IPS DF 4.7 (cell line): ENCODE data around the gene FBLN5.

ENCODE experiments used
- DNase-seq: peaks from one replicate; pipeline ENCODE4 v3.0.0-alpha.2; 2013; ENCODE audit warnings: low spot score; ENCODE audit errors: extremely low read depth

The FBLN5 gene, protein sequence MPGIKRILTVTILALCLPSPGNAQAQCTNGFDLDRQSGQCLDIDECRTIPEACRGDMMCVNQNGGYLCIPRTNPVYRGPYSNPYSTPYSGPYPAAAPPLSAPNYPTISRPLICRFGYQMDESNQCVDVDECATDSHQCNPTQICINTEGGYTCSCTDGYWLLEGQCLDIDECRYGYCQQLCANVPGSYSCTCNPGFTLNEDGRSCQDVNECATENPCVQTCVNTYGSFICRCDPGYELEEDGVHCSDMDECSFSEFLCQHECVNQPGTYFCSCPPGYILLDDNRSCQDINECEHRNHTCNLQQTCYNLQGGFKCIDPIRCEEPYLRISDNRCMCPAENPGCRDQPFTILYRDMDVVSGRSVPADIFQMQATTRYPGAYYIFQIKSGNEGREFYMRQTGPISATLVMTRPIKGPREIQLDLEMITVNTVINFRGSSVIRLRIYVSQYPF

DNA sequence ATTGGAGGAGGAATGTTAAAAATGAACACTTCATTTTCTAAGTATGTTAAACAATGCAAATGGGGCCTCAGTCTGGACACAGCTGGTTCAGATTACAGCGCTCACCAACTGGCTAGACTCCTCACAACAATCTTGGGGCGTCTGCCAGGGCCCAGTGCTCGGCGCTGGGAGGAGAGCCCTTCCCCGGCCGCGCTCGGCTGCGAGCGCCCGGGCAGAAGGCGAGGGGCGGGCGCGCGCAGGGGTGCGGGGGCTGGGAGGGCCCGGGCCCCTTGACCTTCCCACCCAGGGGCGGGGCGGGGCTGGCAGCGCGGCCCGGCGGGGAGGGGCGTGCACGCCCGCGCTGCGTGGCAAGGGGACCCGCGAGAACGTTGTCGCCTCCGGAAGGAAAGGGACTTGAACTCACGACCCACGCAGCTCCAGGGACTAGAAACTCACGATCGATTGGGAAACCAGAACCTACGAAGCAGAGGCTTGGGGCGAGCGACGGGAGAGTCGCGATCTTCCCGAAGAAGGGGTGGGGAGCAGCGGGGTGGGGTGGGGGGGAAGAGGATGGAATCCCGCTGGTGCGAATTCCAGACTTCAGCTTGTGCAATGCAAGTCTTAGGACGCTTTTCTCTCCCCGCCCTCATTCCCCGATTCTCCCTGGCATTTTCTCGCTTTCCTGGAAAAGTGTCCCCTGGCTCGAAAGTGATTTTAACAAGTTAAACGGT lies at the start of gene FBLN5:
FBLN5 (minus strand) TSS at position 220 of the 710 bp plus-strand sequence. CDS start 465 bp downstream, outside the sequence.
- DNase-seq, result no peak

DNA sequence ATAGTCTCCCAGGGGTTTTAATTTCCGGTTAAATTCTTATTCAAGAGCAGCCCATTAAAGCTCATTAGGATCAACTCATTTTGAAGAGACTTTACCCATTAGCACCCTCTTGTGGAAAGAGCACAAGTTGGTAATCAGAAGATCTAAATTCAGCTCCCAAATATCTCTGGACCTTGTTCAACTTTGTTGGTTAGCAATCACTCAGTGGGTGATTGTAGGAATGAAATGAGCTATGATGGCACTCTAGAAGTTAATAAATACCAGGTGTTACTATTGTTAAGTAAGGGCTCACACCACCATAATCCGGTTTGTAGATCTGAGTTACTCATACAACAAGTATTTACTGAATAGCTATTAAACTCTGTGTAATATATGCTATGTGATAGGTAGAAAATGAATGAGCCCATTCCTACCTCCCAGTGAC lies 49.5 kb upstream of the FBLN5 start:
- DNase-seq, result peak; percentile 30

DNA sequence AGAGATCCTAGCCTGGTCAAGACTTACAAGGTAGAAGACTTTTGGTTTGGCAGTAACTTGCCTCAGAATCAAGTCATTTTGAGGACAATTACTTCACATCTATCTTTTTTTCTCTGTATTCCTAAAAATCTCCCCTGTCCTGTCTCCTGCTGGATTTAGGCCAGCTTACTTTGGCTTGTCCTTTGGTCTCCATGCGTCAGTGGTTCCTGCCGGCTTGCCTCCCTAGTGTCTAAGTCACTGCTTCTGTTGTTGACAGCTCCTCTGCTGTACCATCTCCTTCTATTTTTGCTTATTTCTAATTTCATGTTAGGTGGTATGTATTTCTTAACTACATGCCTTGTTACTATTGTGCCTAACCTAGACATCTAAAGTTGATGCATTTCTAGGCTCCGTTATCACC lies 39.7 kb upstream of the FBLN5 start:
- no peak for DNase-seq

DNA sequence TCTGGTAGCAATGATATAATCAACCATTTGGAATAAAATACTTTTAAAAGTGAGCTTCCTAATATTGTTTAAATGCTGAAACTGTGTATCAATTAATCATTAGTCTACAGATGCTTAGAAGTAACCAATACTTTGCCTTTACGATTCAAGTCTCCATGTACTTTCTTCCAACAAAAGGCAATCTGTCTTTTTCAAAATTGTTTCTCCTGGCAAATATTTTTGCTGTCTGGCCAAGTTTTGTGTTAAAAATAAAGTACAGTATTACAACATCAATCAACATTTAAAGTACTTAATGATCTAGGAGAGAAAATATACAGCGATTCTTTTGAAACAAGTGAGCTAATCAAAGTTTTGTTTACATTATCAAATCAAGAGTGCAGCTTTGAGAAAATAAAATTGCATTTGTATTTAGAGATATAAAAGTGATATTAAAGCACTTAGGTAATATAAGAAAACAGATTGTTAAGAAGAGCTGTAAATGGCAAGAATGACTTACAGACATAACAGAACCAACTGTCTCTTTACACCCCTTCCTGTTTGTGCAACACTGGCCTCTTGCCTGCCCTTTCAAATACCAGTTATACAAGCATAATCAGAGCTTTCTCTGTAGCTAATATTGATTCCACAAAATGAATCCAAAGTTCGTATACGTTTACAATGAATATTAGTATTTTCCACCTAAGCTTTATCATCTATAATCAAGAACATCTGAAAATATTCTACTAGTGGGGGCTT lies 38.2 kb upstream of the FBLN5 start:
- no peak for DNase-seq

DNA sequence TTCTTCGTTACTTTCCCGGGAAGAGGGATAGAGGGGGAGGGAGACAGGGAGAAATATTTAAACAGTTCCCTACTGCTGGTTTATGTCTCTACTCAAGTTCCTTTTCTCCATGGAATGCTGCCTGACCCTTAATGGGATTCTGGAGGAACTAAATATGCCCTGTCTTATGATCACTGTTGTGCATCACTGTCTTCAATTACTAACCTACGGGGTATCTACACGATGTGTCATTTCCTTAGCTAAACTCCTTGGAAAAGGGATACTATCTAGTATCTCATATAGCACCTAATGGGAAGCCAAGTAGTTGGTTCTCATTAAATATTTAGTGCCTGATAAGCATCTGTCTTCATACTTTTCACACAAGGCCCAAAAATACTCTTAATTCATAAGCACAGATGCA lies 37.5 kb upstream of the FBLN5 start:
- DNase-seq, result no peak

DNA sequence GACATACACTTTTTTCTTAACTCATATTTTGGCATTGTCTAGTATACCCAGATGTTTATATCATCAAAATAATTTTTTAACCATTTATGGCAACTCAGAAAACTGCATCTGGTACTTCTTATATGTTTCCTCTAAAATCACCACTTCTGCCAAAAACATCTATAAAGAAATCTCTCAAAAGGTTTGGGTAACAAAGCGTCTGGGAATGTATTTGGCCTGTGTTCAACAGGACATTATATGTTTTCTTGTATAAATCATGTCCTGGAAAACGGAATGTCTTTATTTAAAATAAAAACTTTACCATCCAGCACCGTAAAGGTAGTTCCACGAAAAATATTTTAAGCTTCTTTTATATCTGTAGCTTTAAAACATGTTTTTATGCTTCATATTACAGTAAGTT lies 36.1 kb upstream of the FBLN5 start:
- no peak for DNase-seq

DNA sequence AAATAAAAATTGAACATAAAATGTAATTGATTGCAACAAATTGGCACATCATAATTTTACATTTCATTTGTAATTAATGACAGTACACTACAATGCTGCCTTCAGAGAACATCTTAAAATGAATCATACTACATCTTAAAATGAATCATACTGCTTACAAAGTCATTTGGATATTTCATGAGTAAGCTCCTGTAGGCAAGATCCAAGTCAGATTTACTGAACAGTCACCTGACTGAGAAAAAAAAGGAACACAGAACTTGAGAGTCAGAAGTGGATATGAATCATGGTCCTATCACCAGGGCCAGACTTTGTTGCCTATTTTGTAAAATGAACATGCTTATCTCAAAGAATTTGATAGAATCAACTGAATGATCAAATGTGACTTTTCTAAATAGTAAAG lies 32.7 kb upstream of the FBLN5 start:
- DNase-seq, result no peak

DNA sequence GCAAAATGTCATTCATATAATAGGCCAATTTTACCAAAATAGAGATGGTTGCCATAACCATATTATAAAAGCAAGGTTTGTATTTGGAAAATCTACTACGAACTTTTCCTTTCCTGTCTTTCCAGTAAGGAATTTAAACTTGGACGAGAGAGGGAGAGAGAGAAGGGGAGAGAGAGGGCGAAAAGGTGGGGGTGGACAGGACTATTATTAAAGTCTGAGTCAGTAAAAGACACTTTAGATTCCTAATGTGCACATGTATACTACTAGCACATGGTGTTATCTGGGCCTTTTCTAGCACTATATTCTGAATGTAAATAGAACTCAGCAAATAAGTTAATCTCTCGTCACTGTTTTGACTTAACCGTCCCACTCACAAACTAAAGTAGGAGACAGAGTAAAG lies 30.4 kb upstream of the FBLN5 start:
- no peak for DNase-seq

DNA sequence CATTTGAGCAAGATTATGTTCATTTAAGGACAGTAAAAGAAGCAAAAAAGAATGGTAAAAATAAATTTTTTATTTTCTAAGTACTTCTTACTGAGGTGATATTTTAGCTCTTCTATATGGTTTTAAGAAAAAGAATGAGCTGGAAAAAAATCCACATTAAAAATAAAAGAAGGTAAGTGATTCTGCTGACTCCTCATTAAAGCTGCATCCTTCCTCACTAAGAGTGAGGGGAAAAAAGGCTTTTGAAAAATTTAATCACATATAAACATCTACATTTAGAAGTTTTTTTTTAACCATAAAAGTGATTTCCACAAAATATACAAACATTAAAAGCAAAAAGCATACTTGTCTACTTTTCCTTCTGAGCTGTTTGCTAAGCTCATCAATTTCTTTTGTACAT lies 28.3 kb upstream of the FBLN5 start:
- DNase-seq, result no peak

DNA sequence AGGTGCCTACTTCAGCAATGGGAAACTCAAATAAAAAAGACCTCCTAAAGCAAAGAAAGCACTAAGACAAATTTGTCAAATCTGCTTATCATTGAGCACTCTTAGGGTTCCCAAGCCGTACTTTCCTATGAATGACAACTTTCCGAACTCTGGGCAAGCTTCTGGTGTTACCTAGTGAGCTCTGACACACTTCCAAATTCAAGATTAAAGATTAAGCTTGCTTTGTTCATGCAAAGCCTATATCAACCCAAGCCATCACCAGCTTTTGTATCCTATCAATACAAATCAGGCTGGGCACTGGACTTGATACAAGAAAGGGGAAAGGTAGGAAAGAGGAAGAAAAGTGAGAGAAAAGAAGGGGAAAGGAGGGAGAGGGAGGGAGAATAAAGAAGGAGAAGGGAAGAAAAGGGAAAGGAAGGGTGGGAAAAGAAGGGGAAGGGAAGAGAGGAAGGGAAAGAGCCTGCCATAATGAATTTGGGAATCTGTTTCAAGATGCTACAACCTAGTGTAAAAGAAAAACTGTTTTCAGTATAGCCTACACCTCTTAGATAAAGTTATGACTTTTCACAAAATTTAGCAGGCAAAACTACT lies 23.8 kb upstream of the FBLN5 start:
- no peak for DNase-seq

DNA sequence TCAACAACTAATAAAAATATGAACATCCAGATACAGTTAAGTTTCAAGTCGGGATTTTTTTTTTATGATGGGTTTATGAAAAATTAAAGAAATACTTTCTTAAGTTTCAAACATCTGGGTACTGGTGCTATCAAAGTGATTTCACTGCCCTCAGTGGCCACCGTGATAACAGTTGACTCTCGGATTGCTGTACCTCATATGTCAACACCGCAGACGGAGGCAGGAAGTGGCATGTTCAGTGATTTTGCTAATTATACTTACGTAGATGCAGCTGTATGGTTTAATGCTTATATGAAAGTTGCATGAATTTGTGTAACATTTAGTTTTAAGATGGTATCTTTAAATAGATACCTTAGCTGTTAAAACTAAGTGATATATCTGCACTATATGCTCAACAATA lies 20.8 kb upstream of the FBLN5 start:
- no peak for DNase-seq

DNA sequence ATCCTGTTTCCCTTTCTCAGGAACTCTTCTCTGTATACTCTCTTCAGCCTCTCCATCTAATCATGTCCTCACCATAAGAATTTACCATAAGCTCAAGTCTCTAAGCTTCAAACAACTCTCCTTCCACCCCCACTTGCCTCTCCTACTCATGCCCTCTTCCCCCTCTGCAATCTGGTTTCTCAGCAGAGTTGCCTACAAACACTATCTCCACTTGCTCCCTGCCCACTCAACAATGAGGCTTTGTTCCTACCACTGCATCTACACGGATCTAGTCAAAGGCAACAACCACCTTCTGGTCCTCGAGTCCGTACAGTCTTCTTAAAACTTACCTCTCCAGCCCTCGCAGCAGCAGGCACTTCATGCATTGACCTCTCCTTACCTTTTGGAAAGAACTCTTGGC lies 17.2 kb upstream of the FBLN5 start:
- no peak for DNase-seq

DNA sequence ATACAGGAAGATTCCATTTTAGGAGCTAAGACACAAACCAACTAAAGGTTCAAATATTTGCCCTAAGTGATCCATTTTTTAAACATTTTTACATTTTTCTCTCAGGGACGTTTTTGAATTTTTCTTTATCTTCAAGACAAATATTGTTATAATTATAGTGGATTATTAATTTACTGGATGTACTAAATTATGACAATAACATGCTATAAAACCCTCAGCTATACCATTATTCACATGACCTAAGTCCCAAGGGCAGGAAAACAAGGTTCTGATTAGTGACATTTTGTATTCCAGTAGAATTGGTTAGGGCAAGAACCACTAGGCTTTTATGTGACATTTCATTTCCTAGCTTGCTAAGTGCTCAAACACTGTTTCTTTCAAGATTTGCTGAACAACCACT lies 16.5 kb upstream of the FBLN5 start:
- DNase-seq, result no peak

DNA sequence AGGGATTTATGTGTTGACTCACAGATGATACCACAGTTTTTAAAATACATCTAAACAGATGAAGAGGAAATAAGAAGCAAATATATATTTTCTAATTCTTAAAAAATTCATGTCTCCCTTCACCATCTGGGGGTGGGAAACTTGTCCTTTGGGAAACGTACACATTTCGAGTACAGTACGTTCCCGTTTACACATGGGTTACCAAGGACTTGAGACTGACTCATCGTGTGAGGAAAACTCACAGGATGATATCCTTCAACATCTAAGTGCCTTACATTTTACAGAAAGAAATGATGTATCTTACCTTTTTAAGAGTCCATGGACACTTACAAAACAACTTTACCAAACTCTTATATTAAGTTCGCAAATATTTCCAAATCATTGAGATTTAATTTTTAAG lies 16.0 kb upstream of the FBLN5 start:
- no peak for DNase-seq

DNA sequence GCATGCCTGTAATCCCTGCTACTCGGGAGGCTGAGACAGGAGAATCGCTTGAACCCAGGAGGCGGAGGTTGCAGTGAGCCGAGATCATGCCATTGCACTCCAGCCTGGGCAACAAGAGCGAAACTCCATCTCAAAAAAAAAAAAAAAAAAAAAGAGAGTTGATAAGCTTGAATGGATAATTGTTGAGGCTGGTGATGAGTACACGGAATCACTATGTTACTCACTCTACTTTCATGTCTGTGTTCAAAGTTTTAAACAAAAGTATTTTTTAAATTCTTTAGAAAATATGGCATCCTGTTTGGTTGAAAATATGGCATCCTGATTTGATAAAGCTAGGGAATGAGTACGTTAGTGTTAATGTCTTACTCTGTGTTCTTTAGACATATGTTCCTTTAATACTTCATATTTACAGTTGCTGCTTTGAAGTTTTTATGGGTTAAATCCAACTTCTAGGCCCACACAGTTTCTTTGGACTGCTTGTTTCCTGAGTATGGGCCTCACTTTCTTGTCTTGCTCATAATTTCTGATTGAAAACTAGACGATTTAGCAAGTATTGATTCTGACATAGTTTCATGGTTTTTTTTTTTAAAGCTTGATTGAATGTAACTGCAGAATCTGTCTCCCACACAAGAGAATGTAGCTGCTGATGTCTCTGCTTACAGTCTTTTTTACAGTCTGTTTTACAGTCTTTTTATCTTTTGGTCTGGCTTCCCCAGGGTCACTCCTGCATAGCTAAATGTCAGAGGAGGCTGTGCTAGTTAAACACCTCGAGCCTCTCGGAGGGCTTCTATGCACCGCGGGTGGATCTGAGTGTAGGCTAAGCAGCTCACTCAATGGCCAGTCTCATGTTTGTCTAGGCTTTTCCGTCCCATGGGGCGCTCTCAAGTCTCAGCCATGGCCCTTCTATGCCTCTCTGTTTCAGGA lies 14.1 kb upstream of the FBLN5 start:
- no peak for DNase-seq

DNA sequence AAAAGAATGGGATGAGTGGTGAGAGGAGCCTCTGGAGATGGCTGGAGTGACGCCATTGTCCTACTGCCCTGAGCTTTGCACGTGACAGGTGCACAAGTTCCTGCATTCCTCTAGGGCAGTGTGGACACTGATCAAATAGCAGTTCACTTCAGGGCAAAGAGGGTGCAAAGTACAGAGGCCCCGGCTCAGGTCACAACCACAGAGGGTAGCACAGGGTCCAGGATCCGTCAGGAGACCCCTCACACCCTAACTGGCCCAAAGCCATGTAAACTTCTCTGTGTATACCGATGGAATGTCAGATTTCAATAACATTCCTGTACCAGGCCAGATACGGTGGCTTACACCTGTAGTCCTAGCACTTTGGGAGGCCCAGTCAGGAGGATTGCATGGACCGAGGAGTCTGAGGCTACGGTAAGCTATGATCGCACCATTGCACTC lies 10.4 kb upstream of the FBLN5 start:
- no peak for DNase-seq

DNA sequence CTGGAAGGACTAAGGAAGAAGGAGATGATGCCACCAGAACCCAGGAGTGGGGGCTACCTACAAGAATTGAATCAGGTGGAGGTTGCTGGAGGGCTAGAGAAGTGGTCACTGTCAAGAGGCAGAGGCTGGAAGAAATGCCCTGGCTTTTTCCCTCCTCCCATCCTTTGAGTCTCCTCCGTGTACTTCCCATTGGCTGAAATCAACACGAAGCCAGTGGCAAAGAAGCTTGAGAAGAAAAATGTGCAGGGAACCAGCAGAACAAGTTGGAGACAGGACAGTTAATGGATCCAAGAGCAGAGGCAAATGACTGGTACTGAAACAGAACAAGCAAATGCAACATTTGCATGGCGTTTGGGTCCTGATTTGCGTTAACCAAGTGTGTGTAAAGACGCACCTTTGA lies 9.1 kb upstream of the FBLN5 start:
- DNase-seq, result no peak

DNA sequence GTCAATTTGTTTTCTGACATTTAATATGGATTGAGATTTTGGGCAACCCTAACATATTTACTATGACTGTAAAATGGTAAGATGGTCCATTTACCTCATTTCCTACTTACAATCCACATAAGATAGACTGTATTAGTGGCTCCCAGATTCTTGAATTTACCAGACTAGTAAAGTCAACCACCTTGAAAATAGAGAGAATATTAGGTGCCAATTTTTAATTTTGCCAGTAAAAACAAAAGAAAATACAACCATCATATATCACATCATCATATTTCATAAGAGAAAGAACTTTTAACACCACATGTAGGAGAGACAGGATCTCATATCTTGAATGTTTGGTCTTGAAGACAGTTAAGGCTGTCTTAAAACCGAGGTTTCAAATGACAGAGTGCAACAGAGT lies 7.7 kb upstream of the FBLN5 start:
- no peak for DNase-seq

DNA sequence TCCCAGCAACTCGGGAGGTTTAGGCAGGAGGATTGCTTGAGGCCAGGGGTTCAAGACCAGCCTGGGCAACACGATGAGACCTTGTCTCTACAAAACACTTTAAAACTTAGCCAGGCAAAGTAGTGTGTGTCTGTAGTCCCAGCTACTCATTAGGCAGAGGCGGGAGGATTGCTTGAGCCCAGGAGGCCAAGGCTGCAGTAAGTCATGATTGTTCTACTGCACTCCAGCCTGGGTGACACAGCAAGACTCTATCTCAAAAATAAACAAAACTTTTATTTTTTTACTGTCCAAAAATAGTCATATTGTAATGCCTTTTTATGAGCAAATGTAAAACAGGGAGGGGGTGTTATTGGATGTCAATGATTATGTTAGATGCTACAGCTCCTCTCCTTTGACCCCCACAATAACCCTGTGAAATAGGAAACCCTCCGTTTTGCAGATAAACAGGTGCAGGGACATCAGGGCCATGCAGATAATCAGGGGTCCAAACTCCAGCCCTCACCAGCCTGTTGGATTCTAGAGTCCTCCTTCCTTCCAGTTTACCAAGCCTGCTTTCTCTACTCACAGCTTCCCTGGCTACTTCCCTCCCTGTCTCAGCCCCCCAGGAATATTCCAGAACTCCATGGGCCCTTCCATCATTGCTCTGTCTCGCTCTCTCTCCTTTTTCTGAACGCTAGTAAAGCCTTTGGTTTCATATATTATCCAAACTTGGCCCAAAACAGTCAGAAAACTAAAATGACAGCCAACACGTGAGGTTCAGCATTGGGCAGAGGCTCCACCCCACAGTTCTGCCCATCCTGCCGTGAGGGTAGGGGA lies 5.9 kb upstream of the FBLN5 start:
- DNase-seq, result no peak
